HG03097 (cell line): Measurements from ENCODE around the gene CDKL5.
"Not testable (repeated sequence)": the region's sequence is repeated elsewhere in the genome, so short reads cannot be mapped to it uniquely, and the experiment has no call there.

ENCODE experiments used
- ATAC-seq: cut with Tn5 transposase; IDR thresholded peaks from one replicate; pipeline ENCODE4 v1.9.1; 2021; ENCODE audit not compliant: unreplicated experiment, low FRiP score

The CDKL5 gene

GRCh38 chrX:18425199-18426003 lies at the start of gene CDKL5:
TSS of gene CDKL5 (plus strand) at chrX:18425608. CDS start at chrX:18507097, 81,489 bp downstream.
- ATAC-seq, result peak; percentile 93

DNA sequence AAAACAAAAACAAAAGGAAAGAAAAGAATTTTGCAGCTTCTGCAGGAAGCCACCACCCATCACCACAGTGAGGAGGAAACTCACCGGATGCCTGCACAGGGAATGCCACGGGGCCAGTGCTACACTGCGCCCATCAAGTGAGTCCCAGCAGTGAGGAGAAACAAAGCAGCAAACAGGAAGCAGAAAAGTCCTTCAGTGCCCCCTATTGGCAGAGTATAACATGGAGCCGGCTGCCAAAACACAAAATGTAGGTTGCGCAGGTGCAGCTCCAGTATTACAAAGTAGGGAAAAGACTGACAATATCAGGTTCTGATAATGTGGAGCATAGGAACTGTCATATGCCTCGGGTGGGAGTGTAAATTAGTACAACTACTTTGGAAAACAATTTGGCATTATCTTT lies 47.6 kb upstream of the CDKL5 start:
- ATAC-seq, result no peak

GRCh38 chrX:18389966-18390365 lies 35.4 kb upstream of the CDKL5 start:
- no peak for ATAC-seq

DNA sequence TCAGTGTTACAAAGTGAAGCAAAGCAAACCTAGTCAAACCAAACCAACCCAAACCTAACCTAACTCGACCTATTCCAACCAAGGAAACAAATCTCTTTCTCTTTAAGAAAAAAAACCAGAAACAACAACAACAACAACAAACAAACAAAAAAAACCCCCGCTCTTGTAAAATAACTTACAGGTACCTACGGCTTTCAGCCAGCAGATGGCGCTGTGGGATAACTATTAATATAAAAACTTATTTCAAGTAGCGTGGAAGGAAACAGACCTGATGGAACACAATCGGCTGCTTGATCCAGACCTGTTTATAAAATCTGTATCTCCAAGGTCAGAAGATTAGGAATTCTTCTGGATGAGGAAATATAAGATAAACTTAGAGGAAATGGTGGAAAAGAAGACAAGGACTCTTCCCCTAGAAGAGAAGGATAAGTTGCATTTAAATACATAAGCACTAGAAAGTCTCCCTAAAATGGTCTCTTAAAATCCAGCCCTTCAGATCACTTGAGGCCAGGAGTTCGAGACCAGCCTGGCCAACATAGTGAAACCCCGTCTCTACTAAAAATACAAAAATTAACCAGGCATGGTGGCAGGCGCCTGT lies 34.4 kb upstream of the CDKL5 start:
- ATAC-seq, result no peak

DNA sequence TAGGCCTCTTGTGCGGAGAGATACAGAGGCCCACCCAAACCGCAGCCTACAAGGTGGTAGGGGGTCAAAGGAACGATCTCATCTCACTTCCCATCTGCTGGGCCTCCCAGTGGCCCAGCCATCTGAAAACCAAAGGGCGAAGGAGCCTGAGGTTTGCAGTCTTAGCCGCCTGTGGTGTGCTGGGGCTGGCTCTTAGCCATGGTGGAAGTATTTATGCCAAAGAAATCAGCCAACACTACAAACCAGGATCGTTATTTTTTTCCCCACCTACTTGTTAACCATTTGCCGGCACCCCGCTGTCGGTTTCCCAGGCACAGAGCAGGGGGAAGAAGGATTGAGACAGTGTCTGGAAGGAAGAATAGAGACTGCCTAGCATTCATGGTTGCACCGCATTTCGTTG lies 30.9 kb upstream of the CDKL5 start:
- ATAC-seq, result no peak

DNA sequence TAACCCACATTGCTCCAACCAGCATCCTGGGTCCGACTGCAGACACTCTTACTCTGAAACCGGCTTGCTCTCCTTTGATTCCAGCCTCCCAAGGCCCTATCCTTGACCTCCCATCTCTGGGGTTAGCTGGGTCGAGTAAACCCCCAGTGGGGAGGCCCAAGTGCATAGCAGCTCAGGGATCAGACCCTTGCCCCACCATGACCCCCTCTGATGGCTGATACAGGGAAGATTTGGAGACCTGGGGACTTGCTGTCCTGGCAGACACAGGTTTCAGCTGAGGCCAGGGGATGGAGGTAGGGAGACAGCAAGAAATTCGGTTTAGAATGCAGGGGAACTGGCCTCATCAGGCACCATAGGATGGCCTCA lies 23.6 kb upstream of the CDKL5 start:
- ATAC-seq, result no peak

GRCh38 chrX:18406531-18407266 lies 18.7 kb upstream of the CDKL5 start:
- no peak for ATAC-seq

GRCh38 chrX:18410038-18410437 lies 15.4 kb upstream of the CDKL5 start:
- ATAC-seq, result no peak

- no peak for ATAC-seq
Observed at GRCh38 chrX:18415386-18415785, 10.0 kb upstream of the CDKL5 start.

GRCh38 chrX:18422325-18422724 lies 3.1 kb upstream of the CDKL5 start:
- no peak for ATAC-seq

DNA sequence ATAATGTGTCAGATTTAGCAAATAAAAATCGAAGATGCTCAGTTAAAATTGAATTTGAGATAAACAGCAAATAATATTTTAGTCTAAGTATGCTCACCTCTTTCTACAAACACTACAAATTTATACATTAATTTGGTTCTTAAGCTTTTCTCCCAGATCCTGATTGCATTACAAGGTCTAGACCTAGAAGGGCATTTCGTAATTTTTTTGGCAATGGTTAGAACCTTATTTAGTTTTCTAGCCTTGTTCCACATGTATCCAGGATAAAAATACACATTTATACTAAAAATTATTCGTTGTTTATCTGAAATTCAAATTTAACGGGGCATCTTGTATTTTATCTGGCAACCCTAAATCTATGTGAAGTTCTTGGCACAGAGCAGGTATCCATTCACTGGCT lies 2.5 kb upstream of the CDKL5 start:
- no peak for ATAC-seq

- ATAC-seq, result no peak
Observed at GRCh38 chrX:18424482-18425198, 768 bp upstream of the CDKL5 start.

DNA sequence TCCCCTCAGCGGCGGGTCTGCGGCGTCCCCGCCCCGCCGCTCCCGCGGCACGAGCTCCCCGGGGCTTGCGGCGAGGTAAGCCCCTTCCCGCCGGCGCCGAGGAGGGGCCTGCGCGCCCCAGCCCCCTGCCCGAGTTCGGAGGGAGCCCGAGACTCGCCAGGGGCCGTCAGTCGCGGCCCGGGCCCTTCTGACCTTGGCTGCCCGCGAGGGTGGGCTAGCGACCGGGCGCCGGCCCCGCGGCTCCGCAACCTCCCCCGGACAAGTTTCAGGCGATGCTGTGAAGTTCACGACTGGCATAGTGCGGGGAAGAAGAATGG lies 554 bp downstream of the CDKL5 start:
- ATAC-seq, result no peak

DNA sequence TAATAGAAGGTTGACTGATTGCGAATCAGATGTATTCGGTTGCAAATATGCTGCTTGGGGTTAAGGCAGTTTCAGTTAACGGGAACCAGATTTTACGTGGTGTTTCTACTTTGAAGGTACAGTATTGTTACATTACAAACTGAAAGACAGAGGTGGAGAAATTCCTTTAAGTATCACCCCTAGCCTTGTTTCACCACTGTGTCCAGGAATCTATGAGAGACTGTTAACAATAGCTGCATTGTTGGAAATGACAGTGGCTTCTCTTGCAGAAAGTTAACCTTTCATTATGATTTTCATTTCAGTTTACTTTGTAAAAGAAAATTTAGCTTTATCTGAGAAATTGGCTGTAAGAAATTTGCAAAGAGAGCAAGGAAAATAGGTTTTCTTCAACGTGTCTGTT lies 2.6 kb downstream of the CDKL5 start:
- ATAC-seq, result no peak

GRCh38 chrX:18433288-18433687 lies 7.9 kb downstream of the CDKL5 start:
- ATAC-seq, result not testable (repeated sequence)

DNA sequence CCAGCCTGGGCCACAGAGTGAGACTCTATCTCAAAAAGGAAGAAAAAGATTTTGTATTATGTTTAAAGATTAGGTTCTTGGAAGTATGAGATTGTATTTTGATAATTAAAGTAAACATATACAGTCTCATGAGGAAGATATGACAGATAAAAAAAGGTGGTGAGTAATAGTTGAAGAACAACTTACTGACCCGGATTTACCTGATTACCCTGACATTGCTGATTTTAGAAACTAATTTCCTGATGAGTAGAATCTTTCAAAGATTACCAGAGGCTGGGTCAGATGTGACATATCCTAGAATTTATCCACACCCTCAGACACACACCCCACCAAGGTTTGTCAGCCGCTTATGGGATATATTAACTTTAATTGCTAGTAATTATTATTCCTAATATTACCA lies 9.5 kb downstream of the CDKL5 start:
- ATAC-seq, result no peak

- no peak for ATAC-seq
Observed at GRCh38 chrX:18436017-18436416, 10.6 kb downstream of the CDKL5 start.

DNA sequence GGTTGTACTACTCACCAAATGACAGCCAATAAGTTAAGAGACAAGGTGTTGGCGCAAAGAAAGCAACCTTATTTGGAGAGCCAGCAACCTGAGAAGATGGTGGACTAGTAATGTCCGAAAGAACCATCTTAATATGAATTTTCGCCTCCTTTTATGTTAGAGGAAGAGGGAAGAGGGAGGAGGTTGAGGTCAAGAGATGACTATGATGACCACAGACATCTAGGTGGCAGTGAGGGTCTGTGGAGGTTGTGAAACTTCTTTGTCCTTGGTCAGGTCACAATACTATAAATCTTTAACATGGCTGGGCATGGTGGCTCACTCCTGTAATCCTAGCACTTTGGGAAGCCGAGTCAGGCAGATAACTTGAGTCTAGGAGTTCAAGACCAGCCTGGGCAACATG lies 15.4 kb downstream of the CDKL5 start:
- no peak for ATAC-seq

- no peak for ATAC-seq
Observed at GRCh38 chrX:18441780-18442367, 16.5 kb downstream of the CDKL5 start.

DNA sequence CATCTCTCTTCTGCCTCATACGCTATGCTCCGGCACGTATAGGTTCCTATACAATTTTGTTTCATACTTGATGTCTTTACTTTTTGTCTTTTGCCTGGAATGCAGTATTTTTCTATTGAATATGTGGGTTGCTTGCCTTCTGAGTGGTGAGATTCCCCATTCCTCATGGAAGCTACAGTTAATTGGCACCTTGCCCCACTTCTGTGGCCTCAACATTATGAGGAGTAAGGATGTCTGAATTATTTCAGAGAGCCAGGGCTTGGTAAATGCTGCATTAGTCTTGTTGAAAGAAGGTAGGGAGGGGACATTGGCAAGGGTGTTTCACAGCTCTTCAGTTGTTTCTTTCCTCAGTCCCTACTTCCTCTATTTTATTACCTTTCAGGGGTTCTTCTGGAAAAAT lies 23.0 kb downstream of the CDKL5 start:
- no peak for ATAC-seq

DNA sequence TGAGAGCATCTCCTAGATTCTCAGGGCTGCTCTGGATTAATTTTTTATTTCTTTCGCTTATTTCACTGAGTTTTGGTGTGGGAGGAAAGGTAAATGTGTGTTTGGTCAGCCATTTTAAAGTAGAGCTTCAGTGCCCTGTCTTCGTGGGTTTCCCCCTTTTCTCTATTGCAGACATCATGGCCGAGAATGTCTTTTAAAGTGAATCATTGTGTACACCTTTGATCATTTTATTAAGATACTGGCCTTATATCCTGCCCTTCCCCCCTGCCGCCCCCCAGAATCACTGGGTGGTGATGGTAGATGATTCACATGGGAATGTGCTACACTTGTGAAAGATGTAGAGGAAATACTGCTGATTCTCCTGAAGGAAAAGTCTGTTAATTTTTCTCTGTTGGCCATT lies 23.8 kb downstream of the CDKL5 start:
- no peak for ATAC-seq
